Measurements from ENCODE around the gene ZNF771. TPM values are rescaled to one million over a fixed set of nuclear protein-coding genes. Genes with fewer than 3 reads are reported as not detected.
"Not testable (repeated sequence)": the region's sequence is repeated elsewhere in the genome, so short reads cannot be mapped to it uniquely, and the experiment has no call there.

ZNF771 gene
- total RNA-seq, 1 donor from 2014 or later, result 4.6 TPM

DNA sequence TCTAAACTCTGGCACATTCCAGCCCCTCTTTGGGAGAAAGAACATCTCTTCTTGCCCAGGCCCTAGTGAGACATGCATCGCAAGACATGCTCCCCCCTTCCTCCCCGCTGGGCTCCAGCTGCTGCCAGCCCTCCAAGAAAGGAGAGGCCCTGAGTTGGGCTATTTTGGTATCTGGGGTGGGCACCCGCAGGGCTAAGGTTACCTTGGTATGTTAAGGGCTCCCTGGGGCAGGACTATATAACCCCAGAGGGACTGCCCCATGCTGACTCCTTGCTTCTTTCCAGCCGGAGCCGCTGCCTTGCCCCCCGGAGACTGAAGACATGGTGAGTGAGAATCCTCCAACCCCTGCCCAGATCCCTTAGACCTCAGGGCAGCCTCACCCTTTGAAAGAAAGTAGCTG, 32.9 kb upstream of the ZNF771 start, which contains the start of gene MYL11:
Gene MYL11 (plus strand): TSS at position 265 of the 400 bp plus-strand sequence. CDS start 56 bp downstream, at position 321.
- intact Hi-C loops (cut with micrococcal nuclease), result loop anchor here (5.0 kb wide), 1 partner anchor 98 kb away; the partner anchor contains the start of gene ITGAL

DNA sequence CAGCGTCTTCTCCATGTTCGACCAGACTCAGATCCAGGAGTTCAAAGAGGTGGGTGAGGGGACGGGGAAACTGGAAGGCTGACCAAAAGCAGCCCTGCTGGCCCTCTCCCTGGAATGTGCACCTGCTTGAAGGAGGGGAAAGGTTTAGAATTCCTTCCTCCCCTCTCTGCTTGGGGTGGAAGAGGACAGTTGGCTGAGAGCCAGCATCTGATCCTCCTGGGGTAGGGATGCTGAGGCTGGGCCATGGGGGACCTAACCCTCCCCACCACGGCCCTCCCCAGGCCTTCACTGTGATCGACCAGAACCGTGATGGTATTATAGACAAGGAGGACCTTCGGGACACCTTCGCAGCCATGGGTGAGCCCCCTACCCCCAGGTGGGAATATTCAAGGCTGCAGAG, 31.5 kb upstream of the ZNF771 start:
- intact Hi-C loops (cut with micrococcal nuclease), result no loop called here

DNA sequence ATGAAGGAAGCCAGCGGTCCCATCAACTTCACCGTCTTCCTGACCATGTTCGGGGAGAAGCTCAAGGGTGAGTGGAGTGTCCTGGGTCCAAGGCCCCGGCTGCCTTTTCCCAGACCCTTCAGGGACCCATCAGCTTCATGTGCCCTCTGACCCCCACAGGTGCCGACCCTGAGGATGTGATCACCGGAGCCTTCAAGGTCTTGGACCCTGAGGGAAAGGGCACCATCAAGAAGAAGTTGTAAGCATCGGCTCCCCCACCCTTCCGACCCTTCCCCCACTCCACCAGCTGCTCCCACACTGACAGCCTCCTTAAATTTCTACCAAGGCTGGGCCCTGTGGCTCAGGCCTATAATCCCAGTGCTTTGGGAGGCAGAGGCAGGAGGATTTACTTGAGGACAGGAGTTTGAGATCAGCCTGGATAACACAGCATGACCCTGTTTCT, 30.9 kb upstream of the ZNF771 start:
- intact Hi-C loops (cut with micrococcal nuclease), result no loop called here

DNA sequence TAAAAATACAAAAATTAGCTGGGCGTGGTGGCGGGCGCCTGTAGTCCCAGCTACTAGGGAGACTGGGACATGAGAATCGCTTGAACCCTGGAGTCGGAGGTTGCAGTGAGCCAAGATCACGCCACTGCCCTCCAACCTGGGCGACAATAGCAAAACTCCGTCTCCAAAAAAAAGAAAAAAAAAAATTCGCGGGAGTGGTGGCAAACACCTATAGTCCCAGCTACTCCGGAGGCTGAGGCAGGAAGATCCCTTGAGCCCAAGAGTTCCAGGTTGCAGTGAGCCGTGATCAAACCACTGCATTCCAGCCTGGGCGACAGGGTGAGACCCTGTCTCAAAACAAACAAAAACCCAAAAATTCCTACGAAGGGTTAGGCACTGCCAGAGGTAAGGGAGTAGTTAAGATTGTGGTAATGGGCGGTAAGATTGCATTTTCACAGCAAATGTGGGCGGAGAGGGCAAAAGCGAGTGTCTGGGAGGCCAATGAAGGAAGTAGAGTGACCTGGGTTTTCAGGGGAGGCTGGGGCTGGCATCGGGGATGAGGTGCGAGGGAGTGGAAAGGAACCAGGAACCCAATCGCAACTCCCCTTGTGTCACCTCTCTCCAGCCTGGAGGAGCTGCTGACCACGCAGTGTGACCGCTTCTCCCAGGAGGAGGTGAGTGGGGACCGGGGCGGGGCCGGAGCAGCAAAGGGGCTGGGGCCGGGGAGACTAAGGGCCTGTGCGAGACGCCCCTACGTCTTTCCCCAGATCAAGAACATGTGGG, 30.2 kb upstream of the ZNF771 start:
- intact Hi-C loops (cut with micrococcal nuclease), result no loop called here

DNA sequence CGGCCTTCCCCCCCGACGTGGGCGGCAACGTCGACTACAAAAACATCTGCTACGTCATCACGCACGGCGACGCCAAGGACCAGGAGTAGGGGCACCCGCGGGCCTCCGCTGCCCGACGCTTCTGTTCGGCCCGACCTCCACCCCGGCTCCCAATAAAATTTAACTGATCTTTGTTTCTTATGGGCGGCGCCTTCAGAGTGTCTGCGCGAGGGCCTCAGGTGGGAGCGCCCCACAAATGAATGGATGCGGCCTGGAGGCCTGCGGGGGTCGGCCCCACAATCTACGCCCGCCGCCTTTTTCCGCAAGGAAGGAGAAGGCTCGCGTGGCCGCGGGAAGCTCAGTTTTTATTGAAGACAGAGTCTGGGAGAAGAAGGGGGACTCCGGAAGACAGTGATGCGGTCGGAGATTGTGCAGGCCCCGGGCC, 29.6 kb upstream of the ZNF771 start:
- intact Hi-C loops (cut with micrococcal nuclease), result loop anchor here (1.0 to 2.0 kb wide), 5 partner anchors 8 to 313 kb away; partner anchors contain the start of genes ALDOA, TBC1D10B, ZNF747 and ZNF771

DNA sequence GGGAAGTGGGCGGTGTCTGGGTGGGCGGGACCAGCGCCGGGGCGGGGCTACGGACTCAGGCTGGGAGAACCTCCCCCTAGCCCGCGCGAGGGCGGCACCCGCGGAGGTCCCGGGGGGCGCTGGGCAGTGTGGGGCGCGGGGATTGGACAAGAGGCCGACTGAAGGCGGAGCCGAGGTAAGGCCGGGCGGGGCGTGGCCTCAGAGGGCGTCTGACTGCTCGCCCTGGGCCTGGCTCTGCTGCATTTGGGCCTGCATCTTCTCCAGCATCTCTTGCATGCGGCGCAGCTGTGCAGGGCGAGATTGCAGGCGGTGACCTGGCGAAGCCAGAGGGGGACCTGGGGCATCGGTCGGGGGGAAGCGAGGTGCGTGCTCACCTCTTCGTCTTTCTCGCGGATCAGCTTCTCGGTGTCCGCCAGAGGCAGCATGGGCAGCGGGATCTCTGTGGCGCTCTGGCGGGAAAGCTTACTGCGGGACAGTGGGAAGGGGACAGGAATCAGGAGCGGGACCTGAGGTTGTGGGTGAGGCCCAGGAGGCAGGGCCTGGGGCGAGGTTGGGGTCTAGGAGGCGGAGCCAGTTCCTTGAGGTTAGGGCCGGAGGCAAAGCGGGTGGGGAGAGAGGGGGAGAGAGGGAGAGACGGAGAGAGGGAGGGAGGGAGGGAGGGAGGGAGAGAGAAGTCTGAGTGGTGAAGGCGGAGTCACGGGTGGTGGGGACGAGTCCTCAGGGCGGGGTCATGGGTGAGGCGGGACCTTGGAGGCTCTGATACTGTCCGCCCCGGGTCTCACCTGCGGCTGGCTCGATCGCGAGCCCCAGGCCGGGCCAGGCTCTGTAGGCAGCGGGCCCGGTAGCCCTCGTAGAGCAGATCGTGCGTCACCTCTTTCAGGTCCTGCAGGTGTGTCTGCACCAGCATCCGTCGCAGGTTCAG, 28.9 kb upstream of the ZNF771 start:
- intact Hi-C loops (cut with micrococcal nuclease), result loop anchor here (1.0 to 2.0 kb wide), 5 partner anchors 8 to 314 kb away; partner anchors contain the start of genes ALDOA, TBC1D10B, ZNF747 and ZNF771

DNA sequence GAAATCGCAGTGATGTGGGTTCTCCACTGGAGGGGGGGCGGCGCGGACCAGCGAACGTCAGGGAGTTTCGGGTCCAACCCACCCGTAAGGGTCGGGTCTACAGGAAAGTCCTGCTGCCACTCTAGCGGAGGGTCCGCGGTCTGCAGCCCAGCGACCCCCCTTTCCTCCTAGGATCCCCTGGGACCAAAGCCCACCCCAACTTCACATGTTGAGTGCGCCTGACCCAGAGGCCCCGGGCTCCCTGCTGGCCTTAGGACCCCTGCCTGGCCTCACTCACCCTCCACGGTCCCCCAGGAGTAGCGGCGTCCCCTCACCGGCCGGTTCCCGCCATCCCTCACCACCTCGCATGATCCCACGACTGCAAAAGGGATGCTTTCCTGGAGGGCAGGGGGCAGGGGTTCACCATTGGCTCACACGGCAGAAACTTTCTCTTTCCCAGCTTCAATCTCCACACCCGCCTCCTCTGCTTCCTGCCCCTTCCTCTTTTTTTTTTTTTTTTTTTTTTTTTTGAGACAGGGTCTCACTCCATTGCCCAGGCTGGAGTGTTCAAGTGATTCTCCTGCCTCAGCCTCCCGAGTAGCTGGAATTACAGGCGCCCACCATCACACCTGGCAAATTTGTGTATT, 28.1 kb upstream of the ZNF771 start:
- intact Hi-C loops (cut with micrococcal nuclease), result loop anchor here (2.0 kb wide), 2 partner anchors 156 to 314 kb away; partner anchors contain the start of genes ALDOA and ZNF747

DNA sequence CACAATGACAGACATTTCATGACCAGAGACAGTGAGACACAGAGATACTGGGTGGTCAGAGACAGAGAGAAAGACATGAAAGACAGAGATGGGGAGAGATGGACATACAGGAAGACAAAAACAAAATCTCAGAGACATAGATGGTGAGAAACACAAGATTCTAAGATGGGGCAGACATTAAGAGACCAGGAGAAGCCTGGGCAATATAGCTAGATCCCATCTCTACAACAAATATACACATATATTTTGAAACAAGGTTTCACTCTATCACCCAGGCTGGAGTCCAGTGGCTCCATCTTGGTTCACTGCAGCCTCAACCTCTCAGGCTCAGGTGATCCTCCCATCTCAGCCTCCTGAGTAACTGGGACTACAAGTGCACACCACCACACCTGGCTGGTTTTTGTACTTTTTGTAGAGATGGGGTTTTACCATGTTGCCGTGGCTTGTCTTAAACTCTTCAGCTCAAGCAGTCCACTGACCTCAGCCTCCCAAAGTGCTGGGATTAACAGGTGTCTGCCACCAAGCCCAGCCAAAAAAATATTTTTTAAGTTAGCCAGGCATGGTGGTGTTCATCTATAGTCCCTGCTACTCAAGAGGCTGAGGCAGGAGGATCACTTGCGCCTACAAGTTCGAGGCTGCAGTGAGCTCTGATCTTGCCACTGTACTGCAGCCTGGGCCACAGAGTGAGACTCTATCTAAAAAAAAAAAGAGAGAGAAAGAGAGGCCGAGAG, 27.2 kb upstream of the ZNF771 start:
- intact Hi-C loops (cut with micrococcal nuclease), result no loop called here

DNA sequence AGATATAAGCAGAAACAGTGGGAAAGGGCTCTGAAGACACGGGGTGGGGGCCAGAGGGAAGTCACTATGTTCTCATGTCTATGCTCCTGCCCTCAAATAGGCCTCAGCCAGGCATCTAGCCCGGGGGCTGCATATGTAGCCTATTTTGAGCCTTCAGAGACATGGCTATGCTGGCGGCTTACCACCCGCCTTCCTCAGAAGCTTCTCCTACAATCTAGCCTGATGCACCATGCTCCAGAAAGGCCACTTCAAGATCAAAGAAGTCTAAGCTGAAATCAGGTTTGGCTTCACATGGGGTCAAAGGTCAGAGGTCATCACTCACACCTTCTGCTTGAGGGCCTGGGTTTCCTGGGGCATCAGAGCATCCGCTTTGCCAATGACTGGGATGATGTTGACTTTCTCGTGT, 26.6 kb upstream of the ZNF771 start:
- intact Hi-C loops (cut with micrococcal nuclease), result no loop called here

DNA sequence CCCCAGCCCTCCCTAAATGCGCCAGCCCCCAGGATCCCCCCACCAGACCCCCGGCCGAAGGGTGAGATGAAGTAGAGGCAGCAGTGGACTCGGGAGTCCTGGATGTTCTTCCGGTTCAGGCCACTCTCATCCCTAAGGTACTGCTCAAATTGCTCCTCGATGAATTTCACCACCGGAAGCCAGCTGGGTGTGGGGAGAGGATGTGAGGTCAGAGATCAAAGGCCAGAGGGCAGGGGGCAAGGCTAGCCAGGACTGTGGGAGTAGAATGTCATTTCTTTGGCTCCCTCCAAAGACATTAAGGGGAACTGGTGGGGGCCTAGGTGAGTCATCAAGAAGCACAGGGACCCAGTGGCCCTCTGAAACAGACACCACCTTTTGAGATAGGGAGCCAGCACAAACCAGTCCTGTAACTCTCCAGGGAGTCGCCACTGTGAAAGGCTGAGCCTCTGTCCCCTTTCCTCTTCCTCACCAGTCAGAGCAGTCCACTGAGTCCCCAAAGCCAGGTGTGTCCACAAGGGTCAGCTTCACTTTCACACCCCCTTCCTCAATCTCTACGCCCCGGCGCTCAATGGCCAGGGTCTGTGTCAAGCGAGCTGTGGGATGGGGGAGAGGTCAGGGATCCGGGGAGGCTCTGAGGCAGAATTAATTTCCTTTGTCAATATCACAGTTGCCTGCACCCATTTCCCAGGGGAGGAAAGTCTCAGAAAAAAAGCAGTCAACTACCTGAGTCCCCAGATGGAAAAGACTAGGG, 25.9 kb upstream of the ZNF771 start:
- intact Hi-C loops (cut with micrococcal nuclease), result loop anchor here (1.0 kb wide), 1 partner anchor 10 kb away; no protein-coding TSS in a partner anchor

DNA sequence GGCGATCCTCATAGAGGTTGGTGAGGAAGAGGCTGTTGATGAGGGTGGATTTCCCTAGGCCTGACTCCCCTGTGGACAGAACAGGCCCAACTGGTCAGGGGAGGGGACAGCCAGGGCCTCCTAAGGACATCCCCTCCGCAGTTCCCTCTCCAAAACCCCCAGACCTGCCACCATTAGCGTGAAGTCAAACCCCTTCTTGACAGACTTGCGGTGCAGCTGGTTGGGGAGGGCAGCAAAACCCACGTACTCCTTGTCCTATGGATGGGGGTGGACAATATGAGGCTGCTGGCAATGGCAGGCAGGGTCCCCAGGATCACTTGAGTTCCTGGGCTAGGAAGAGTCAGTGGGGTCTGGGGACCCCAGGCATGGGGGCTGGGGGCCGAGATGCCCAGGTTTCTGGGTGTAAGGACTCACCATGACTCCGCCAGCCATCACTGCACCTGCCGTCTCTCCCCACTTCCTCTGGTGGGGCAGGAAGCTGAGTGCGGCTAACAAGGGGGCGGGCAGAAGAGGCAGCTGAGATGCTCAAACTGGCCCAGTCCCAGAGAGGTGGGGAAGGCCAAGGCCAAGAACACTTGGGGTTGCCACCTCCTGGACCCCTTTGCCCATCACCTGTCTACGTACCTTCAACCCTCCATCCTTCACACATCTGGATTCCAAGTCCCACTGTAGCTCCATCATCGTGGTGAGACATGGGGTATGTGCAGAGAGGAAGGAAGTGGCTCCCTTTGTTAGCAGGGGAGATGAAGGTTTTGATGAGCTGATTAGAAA, 25.1 kb upstream of the ZNF771 start, which contains the start of gene SEPTIN1:
Gene SEPTIN1 (minus strand): TSS at position 451 of the 771 bp plus-strand sequence. CDS start 19 bp downstream, at position 432.
- intact Hi-C loops (cut with micrococcal nuclease), result loop anchor here (1.0 kb wide), 1 partner anchor 11 kb away; no protein-coding TSS in a partner anchor

DNA sequence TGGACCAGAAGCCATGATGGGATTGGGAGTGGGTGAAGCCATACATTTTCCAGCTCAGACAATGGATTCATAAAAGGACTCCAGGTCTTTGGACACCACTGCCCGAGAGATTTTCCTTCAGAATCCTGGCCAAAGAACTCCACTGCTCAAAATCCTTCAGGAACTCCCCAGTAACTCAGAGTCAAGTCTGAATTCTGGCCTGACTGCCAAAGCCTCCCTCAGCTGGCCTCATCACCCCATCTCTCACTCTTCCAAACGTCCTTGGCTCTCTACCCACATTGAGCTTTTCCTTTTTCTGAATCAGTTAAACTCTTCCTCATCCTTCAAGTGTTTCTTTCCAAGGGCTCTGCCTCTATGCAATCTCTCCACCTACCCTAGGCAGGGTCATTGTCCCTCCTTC, 23.9 kb upstream of the ZNF771 start:
- intact Hi-C loops (cut with micrococcal nuclease), result no loop called here

DNA sequence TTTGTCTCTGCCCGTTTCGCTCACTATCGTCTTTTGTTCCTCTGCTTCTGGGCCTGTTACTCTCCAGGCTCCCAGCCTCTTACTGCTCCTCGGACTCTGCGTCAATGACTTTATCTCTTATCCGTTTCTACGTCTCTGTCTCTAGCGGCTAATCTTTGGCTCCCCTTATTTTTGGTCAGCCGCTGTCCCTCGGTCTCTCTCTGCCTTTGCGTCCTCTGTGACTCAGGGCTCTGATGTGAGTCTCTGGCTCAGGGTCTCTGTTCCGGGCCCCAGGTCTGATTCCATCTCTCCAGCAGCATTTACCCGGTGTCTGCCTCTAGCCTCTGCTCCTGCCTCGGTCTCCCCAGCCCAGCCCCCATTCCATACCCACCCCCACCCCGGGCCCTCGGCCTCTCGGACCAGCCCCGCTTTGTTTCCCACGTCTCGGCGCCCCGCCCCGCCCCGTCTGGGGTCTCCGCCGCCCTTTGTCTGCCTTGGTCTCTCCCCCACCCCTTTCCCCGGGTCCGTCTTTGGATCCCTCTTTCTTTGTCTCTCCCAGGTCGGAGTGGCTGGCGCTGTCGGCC, 12.7 kb upstream of the ZNF771 start:
- intact Hi-C loops (cut with micrococcal nuclease), result no loop called here

DNA sequence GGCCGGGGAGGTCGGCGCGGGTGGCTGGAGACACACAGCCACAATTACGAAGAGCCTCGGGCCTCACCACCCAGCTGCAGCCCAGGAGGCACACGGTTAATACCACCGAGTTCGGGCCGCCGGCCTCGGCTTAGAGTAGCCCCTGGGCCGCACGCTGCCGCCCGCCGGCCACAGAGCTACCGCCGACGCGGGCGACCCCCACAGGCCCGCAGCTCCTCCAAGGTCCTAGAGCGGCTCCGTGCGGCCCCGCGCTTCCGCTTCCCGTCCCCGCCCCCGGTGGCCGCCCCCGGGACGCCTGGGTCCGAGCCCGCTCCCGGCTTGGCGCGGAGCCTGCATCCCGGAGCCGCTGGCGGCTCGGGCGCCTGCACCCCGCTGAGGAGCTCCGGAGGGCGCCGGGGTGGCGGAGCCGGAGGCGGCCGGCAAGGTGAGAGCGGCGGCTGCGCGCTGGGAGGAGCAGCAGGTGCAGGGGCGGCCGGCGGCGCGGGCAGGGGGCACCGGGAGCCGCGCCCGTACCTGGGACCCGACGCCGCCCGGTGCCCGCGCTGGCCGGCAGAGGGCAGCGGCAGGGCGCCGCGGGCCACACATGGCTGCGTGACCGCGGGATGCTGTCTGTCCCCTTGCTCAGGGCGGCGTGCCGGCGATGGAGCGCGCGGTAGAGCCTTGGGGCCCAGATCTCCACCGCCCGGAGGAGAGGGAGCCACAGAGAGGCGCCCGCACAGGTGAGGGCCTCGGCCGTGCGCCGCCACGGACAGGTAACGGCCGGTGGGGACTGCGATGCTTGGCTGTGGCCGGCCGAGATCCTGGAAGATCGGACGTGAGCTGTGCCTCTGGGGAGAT, 12.0 kb upstream of the ZNF771 start, which contains the start of gene ZNF48:
Gene ZNF48 (plus strand): TSS at position 266 of the 837 bp plus-strand sequence. CDS start 375 bp downstream, at position 641.
- intact Hi-C loops (cut with micrococcal nuclease), result no loop called here

DNA sequence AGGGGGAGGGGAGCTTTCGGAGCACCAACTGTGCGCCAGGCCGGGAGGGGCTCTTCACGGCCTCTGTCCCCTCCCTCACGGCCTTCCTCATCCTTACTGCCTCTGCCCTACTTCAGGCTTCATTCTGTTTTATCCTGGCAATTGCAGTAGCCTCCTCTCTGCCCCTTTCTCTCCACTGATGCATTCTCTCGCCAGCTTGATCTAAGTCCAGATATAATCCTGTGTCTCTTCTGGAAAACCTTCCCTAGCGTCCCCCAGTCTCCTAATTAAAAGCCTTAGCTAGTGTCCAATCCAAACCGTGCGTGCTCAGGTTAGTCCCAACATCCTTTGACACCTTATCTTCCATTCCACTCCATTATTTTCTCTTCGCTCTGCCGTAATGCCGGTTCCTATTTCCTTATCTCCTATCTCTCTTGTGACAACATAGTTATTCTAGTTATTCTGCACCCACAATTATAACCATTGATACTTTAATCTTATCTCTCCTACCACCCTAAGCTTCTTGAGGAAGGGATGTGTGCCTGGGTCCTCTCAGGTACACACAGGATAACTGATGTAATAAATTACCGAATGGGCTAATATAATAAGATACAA, 11.3 kb upstream of the ZNF771 start:
- intact Hi-C loops (cut with micrococcal nuclease), result no loop called here

DNA sequence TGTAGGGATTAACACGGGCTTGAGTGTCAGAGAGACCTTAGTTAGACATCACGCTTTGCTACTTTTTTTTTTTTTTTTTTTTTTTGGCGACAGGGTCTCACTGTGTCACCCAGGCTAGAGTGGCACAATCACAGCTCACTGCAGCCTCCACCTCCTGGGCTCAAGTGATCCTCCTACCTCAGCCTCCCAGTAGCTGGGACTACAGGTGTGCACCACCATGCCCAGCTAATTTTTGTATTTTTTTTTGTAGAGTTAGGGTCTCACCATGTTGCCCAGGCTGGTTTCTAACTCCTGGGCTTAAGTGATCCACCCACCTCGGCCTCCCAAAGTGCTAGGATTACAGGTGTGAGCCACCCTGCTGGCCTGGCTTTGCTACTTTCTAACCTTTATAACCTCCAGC, 10.8 kb upstream of the ZNF771 start:
- intact Hi-C loops (cut with micrococcal nuclease), result not testable (repeated sequence)

DNA sequence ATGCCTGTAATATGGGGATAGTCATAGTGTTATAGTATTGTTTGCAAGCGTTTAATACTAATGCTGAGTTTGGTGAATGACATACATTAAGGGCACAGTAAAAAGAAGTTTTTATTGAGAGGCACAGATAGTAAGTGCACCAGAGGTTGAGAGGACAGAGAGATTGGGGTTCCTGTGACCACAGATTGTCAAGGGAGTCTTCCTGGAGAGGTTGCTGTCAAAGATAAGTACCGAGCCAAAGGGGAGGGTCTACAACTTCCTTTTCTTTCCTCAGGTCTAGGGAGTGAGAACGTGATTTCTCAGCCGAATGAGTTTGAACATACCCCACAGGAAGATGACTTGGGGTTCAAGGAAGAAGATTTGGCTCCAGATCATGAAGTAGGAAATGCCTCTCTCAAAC, 10.3 kb upstream of the ZNF771 start:
- intact Hi-C loops (cut with micrococcal nuclease), result no loop called here

Measured in T-helper 2 cell treated with Interferon-gamma antibody and Interleukin-4, amounts not matched to agents 100 ng/mL and 5 ng/mL, for 36 hours (primary cell).